ENCODE results near the gene XAGE2.

DNA sequence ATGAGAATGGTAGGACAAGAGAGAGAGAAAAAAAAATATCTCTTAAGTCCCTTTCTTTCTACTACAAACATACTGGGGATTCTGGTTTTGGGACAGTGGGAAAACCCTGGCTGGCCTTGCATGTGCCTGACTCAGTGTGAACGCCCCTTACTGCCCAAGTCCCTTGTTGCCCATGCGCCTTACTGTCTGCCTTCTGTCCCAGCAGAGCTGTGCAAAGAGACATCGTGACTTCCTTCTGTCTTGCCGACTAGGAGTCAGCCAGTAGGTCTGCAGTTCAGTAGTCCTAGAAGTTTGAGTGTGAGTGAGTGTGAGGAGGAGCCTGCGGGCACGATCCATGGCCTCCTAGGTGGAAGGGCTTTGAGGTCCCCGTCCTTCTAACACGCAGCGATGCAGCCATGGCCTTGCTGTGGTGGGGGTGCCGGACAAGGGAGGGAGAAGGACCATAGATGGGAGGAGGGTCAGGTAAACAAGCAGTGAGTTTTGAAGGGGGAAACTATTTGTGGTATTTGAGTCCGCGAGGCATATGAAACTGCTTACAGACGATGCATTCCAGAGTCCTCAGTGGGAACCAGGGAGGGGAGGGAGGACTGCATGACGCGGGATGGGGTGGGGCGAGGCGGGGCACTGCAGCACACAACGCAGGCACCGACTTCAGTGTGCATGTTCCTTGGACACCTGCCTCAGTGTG, at the start of gene XAGE2:
- TF ChIP-seq, protein P1, sequence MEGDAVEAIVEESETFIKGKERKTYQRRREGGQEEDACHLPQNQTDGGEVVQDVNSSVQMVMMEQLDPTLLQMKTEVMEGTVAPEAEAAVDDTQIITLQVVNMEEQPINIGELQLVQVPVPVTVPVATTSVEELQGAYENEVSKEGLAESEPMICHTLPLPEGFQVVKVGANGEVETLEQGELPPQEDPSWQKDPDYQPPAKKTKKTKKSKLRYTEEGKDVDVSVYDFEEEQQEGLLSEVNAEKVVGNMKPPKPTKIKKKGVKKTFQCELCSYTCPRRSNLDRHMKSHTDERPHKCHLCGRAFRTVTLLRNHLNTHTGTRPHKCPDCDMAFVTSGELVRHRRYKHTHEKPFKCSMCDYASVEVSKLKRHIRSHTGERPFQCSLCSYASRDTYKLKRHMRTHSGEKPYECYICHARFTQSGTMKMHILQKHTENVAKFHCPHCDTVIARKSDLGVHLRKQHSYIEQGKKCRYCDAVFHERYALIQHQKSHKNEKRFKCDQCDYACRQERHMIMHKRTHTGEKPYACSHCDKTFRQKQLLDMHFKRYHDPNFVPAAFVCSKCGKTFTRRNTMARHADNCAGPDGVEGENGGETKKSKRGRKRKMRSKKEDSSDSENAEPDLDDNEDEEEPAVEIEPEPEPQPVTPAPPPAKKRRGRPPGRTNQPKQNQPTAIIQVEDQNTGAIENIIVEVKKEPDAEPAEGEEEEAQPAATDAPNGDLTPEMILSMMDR (IDR thresholded peaks at IDR 0.05) = no peak
- TF ChIP-seq POLR2AphosphoS5 (IDR thresholded peaks at IDR 0.05) (no peak), EP300 (IDR thresholded peaks at IDR 0.05) (no peak), POLR2A (IDR thresholded peaks at IDR 0.05) (no peak)

All from suprapubic skin (tissue), 4 donors.